T-cell (primary cell): Measurements from ENCODE around the gene GIT2. TPM values are rescaled to one million over a fixed set of nuclear protein-coding genes. Genes with fewer than 3 reads are reported as not detected.

Experiments
- ATAC-seq, 4 experiments: fragments of 200-7000 bp in 3 of 4; fragments of 150-1000 bp in 1 of 4; cut with Tn5 transposase; replicated peaks in 1 of 4; 1 replicate in 3 of 4; 2 replicates in 1 of 4; pipeline ENCODE4 v1.10.0; 2021; ENCODE audit warnings: moderate library complexity in 3 of 4, mild to moderate bottlenecking in 2 of 4, moderate number of reproducible peaks in 1 of 4
- CTCF ChIA-PET, 2 donors: fragments of 300-600 bp; sonication (Branson Sonifier 250); formaldehyde crosslinking; loops; one replicate each; lab custom pipeline; 2022; ENCODE audit warnings: antibody characterized with exemption in 2 of 2; lab: Charles Lee
- POLR2A ChIA-PET, 2 donors: fragments of 300-600 bp; sonication (Branson Sonifier 250); formaldehyde crosslinking; loops; one replicate each; lab custom pipeline; 2022; ENCODE audit warnings: antibody characterized with exemption in 2 of 2; lab: Charles Lee
- DNase-seq, 35 experiments: peaks; one replicate each; pipeline versions ENCODE4 v3.0.0 to v3.0.0-alpha.2; 2013 to 2023
- H3K27ac ChIP-seq: one replicate; pipeline ENCODE4 v1.5.1; 2013; ENCODE audit warnings: low read length
- H3K27me3 ChIP-seq, 2 experiments: replicated peaks in 1 of 2; 1 replicate in 1 of 2; 2 replicates in 1 of 2; pipeline versions ENCODE4 v1.6.1 to v1.7.0; 2013; ENCODE audit warnings: low read length in 1 of 2, mixed read lengths in 1 of 2; ENCODE audit not compliant: control insufficient read depth in 2 of 2, insufficient read depth in 2 of 2; ENCODE audit errors: extremely low read depth in 1 of 2
- H3K36me3 ChIP-seq, 2 donors: 1 replicate in 1 of 2; 2 replicates in 1 of 2; pipeline versions ENCODE4 v1.6.1 to v1.7.0; 2013; ENCODE audit warnings: low read length in 1 of 2; ENCODE audit not compliant: control insufficient read depth in 2 of 2, insufficient read depth in 1 of 2; ENCODE audit errors: extremely low read depth in 1 of 2
- H3K4me1 ChIP-seq, 2 experiments: 1 replicate in 1 of 2; 2 replicates in 1 of 2; pipeline versions ENCODE4 v1.6.1 to v1.7.0; 2013; ENCODE audit warnings: low read length in 2 of 2, mixed read lengths in 1 of 2; ENCODE audit not compliant: insufficient read depth in 2 of 2, control insufficient read depth in 1 of 2; ENCODE audit errors: extremely low read depth in 1 of 2
- H3K4me3 ChIP-seq, 2 donors: 1 replicate in 1 of 2; 2 replicates in 1 of 2; pipeline versions ENCODE4 v1.5.1 to v1.7.0; 2013; ENCODE audit warnings: mild to moderate bottlenecking in 2 of 2, low read length in 1 of 2, moderate library complexity in 1 of 2; ENCODE audit not compliant: control insufficient read depth in 1 of 2; ENCODE audit errors: extremely low read depth in 1 of 2
- H3K9me3 ChIP-seq: 2 replicates; pipeline ENCODE4 v1.7.0; 2013
- H3K27ac Mint-ChIP-seq, 2 donors: one replicate each; pipeline ENCODE4 v1.8.0; 2020 to 2021; ENCODE audit warnings: mild to moderate bottlenecking in 2 of 2, mixed read lengths in 2 of 2
- H3K27me3 Mint-ChIP-seq, 2 donors: one replicate each; pipeline ENCODE4 v1.8.0; 2021 to 2022; ENCODE audit warnings: mixed read lengths in 2 of 2
- H3K36me3 Mint-ChIP-seq: one replicate; pipeline ENCODE4 v1.8.0; 2021; ENCODE audit warnings: mixed read lengths
- H3K4me1 Mint-ChIP-seq, 3 donors: one replicate each; pipeline ENCODE4 v1.8.0; 2020 to 2022; ENCODE audit warnings: mixed read lengths in 3 of 3, mild to moderate bottlenecking in 1 of 3
- H3K4me3 Mint-ChIP-seq, 3 donors: one replicate each; pipeline ENCODE4 v1.8.0; 2020 to 2022; ENCODE audit warnings: mild to moderate bottlenecking in 3 of 3, mixed read lengths in 3 of 3, moderate library complexity in 3 of 3
- H3K9me3 Mint-ChIP-seq, 3 donors: one replicate each; pipeline ENCODE4 v1.8.0; 2020 to 2022; ENCODE audit warnings: mixed read lengths in 3 of 3
- WGBS: methylation state at CpG from one replicate; pipeline ENCODE4 v1.1.5; 2013; ENCODE audit warnings: missing lambda C conversion rate; ENCODE audit not compliant: insufficient coverage; 5-methylcytosine and 5-hydroxymethylcytosine counted together
- total RNA-seq, 35 experiments: library from RNA in 6 of 35; stranded (reverse) in 6 of 35; fragments of 120-200 nt in 1 of 35; gene quantifications; one replicate each; pipeline versions ENCODE4 v1.2.1 to v1.2.4 and lab custom pipeline; 2013 to 2026

Gene GIT2
- total RNA-seq, 5 donors from 2014 or later (not counting 1 experiment from before 2014, with no cell fraction given) = 96.7 to 132 (median 108) TPM

GRCh38 chr12:110035534-110036104 lies 39.5 kb upstream of the GIT2 start:
- Mint-ChIP-seq H3K9me3 (no peaks in the 10 kb centered on the region), H3K27ac (no peak overlapping the region), H3K36me3 (peaks cover 56% of the 10 kb centered on the region), H3K4me3 (no peak overlapping the region), H3K4me1 (peaks cover 19 to 21% (median 21%) of the 10 kb centered on the region in 3 donors), H3K27me3 (no peaks in the 10 kb centered on the region)
- POLR2A ChIA-PET = no interaction called here
- ATAC-seq (no peak), DNase-seq (no peak)
- Histone ChIP-seq H3K4me1 (peaks cover 10 to 15% of the 10 kb centered on the region in 2 experiments), H3K36me3 (peaks cover 0 to 70% of the 10 kb centered on the region in 2 donors), H3K4me3 (no peak overlapping the region), H3K27me3 (no peaks in the 10 kb centered on the region), H3K9me3 (no peaks in the 10 kb centered on the region), H3K27ac (no peak overlapping the region)
- WGBS = 100% methylated on average over 3 of the region's 7 CpGs
- CTCF ChIA-PET = no interaction called here

GRCh38 chr12:110033888-110034287 lies 37.7 kb upstream of the GIT2 start:
- H3K27ac ChIP-seq = no peak overlapping the region
- no peak for DNase-seq
- Mint-ChIP-seq H3K27ac (peak overlapping the region in 1 of 2 donors; percentile 40), H3K36me3 (peaks cover 57% of the 10 kb centered on the region), H3K4me1 (peaks cover 2 to 4% (median 4%) of the 10 kb centered on the region in 3 donors), H3K9me3 (no peaks in the 10 kb centered on the region), H3K27me3 (no peaks in the 10 kb centered on the region), H3K4me3 (no peak overlapping the region)
- H3K4me3 ChIP-seq = no peak overlapping the region
- WGBS = 100% methylated on average over 1 of the region's 3 CpGs
- H3K27me3 ChIP-seq = no peaks in the 10 kb centered on the region
- POLR2A ChIA-PET = no interaction called here
- no peaks in the 10 kb centered on the region for H3K9me3 ChIP-seq
- ATAC-seq = no peak
- H3K36me3 ChIP-seq = peaks cover 6 to 81% of the 10 kb centered on the region in 2 donors
- no peaks in the 10 kb centered on the region for H3K4me1 ChIP-seq
- CTCF ChIA-PET = no interaction called here

- peaks cover 16 to 70% of the 10 kb centered on the region in 2 donors for H3K36me3 ChIP-seq
- H3K27me3 ChIP-seq = no peaks in the 10 kb centered on the region
- POLR2A ChIA-PET = no interaction called here
- peaks cover 45% of the 10 kb centered on the region for H3K36me3 Mint-ChIP-seq
- H3K27me3 Mint-ChIP-seq = no peaks in the 10 kb centered on the region
- no CpG with 5 or more reads among the region's 2 CpGs for WGBS
- DNase-seq (no peak), ATAC-seq (no peak)
- no peaks in the 10 kb centered on the region for H3K4me1 Mint-ChIP-seq
- peak overlapping the region in 1 of 2 donors; percentile 44 for H3K27ac Mint-ChIP-seq
- H3K9me3 ChIP-seq = no peaks in the 10 kb centered on the region
- H3K9me3 Mint-ChIP-seq = no peaks in the 10 kb centered on the region
- H3K4me1 ChIP-seq = no peaks in the 10 kb centered on the region
- H3K4me3 ChIP-seq = no peak overlapping the region
- CTCF ChIA-PET = interaction anchor here in 1 of 2 donors (0.6 kb wide), 1 partner anchor 175 kb away, joined by 3 read pairs; no protein-coding TSS in a partner anchor
- H3K4me3 Mint-ChIP-seq = no peak overlapping the region
- H3K27ac ChIP-seq = no peak overlapping the region
These were observed 33.2 kb upstream of the GIT2 start for GRCh38 chr12:110029290-110029815.

- Histone ChIP-seq H3K4me3 (no peak overlapping the region), H3K27ac (no peak overlapping the region), H3K9me3 (no peaks in the 10 kb centered on the region), H3K27me3 (no peaks in the 10 kb centered on the region), H3K36me3 (peaks cover 16 to 69% of the 10 kb centered on the region in 2 donors), H3K4me1 (no peaks in the 10 kb centered on the region)
- 94% methylated on average over 4 of the region's 6 CpGs for WGBS
- Mint-ChIP-seq H3K4me1 (no peaks in the 10 kb centered on the region), H3K36me3 (peaks cover 43% of the 10 kb centered on the region), H3K27me3 (no peaks in the 10 kb centered on the region), H3K9me3 (no peaks in the 10 kb centered on the region), H3K27ac (peak overlapping the region in 1 of 2 donors; percentile 30), H3K4me3 (no peak overlapping the region)
- CTCF ChIA-PET = interaction anchor here in 1 of 2 donors (0.7 to 1.2 kb wide), 2 partner anchors 61 to 181 kb away, joined by 3 to 4 read pairs; no protein-coding TSS in a partner anchor
- ATAC-seq = no peak
- DNase-seq = no peak
- POLR2A ChIA-PET = no interaction called here
These were observed 32.2 kb upstream of the GIT2 start for GRCh38 chr12:110028323-110028722.

GRCh38 chr12:110024051-110024450 lies 27.9 kb upstream of the GIT2 start:
- Histone ChIP-seq H3K9me3 (no peaks in the 10 kb centered on the region), H3K4me1 (no peaks in the 10 kb centered on the region), H3K27ac (no peak overlapping the region), H3K27me3 (no peaks in the 10 kb centered on the region), H3K4me3 (no peak overlapping the region), H3K36me3 (peaks cover 19 to 81% of the 10 kb centered on the region in 2 donors)
- POLR2A ChIA-PET = interaction anchor here (0.6 to 0.8 kb wide), 5 partner anchors 20 to 728 kb away, joined by 3 read pairs; no protein-coding TSS in a partner anchor
- no CpG with 5 or more reads among the region's 2 CpGs for WGBS
- Mint-ChIP-seq H3K4me1 (no peaks in the 10 kb centered on the region), H3K27ac (peak overlapping the region; percentile 6 to 55), H3K27me3 (no peaks in the 10 kb centered on the region), H3K9me3 (no peaks in the 10 kb centered on the region), H3K36me3 (peaks cover 50% of the 10 kb centered on the region), H3K4me3 (no peak overlapping the region)
- DNase-seq = no peak
- CTCF ChIA-PET = interaction anchor here in 1 of 2 donors (0.7 kb wide), 2 partner anchors 14 to 177 kb away, joined by 3 read pairs; no protein-coding TSS in a partner anchor
- ATAC-seq = no peak

DNA sequence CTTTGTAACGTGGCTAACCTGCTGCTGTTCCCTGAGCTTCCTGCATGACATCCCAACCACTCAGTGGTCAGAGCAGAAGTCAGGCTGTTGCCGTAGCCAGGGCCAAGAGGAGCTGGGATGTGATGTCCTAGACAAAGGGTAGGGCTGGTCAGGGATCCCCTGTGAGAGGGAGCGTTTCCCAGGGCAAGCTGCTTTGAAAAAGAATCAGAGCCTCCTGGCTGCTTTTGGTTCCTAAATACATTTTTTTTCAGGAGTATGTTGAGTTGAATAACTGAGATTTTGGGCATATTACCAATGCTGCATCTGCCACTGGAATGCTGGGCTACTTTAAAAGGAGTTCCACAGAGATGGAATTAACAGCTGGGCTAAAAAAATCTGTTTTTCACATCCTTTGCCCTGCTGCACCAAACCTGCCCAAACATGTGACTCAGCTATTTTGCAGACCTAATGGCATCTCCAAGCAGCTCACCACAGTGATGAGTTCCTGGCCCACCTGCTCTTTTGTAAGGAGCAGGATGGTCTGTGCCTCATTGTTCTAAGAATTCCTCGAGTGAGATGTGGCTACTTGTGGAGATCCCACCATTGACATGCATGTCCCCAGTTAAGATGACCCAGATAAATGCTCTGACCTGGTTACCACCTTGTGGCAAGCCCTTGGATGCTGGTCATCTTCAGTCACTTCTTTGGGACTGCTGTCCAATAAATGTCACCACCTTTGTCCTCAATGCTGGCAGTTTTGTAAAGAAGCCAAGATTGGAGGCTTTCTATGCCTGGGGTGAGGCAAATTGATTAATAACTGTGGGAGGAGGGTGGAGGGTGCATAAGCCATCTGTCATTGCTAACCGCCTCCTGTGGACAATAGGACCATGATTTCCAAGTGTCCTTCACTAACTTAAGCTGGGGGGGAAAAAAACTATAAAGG lies 27.2 kb upstream of the GIT2 start:
- no peaks in the 10 kb centered on the region for H3K4me1 Mint-ChIP-seq
- peak overlapping the region in 1 of 2 donors; percentile 52 for H3K27ac Mint-ChIP-seq
- no peak for DNase-seq
- H3K9me3 Mint-ChIP-seq = no peaks in the 10 kb centered on the region
- CTCF ChIA-PET = interaction anchor here in 1 of 2 donors (0.5 to 0.7 kb wide), 2 partner anchors 176 to 519 kb away, joined by 3 to 4 read pairs; no protein-coding TSS in a partner anchor
- ATAC-seq = no peak
- H3K4me1 ChIP-seq = no peaks in the 10 kb centered on the region
- no peaks in the 10 kb centered on the region for H3K9me3 ChIP-seq
- no peak overlapping the region for H3K4me3 Mint-ChIP-seq
- POLR2A ChIA-PET = interaction anchor here in 1 of 2 donors (0.6 kb wide), 1 partner anchor 19 kb away, joined by 3 read pairs; no protein-coding TSS in a partner anchor
- H3K27me3 Mint-ChIP-seq = no peaks in the 10 kb centered on the region
- no peak overlapping the region for H3K4me3 ChIP-seq
- no peak overlapping the region for H3K27ac ChIP-seq
- no peaks in the 10 kb centered on the region for H3K27me3 ChIP-seq
- H3K36me3 Mint-ChIP-seq = peaks cover 54% of the 10 kb centered on the region
- 97% methylated on average over 3 of the region's 5 CpGs for WGBS
- peaks cover 19 to 84% of the 10 kb centered on the region in 2 donors for H3K36me3 ChIP-seq
